HEK293 (cell line): ENCODE data around the gene KLF16.

Source experiments
- CTCF ChIP-seq: fragments of 450-650 bp; formaldehyde crosslinking; IDR thresholded peaks from 2 replicates; pipeline ENCODE4 v1.5.1; 2016; ENCODE audit warnings: missing biosample characterization, missing genetic modification characterization
- SETDB1 ChIP-seq: IDR thresholded peaks from one replicate; pipeline ENCODE4 v1.6.1; 2017; ENCODE audit warnings: mild to moderate bottlenecking, low read length, moderate library complexity, mixed read lengths; ENCODE audit not compliant: insufficient read length
- ZNF433 ChIP-seq: fragments of 450-650 bp; formaldehyde crosslinking; IDR thresholded peaks from 2 replicates; pipeline ENCODE4 v1.5.1; 2016; ENCODE audit warnings: missing biosample characterization, missing genetic modification characterization, low read depth

GRCh38 chr19:1909761-1910080 lies 46.3 kb upstream of the KLF16 start:
- no peak for TF ChIP-seq SETDB1
- no peak for TF ChIP-seq CTCF
- no peak for TF ChIP-seq ZNF433 (tag by site-specific recombination)
